ENCODE data around the gene ZCCHC17. TPM values are rescaled to one million over a fixed set of nuclear protein-coding genes. Genes with fewer than 3 reads are reported as not detected.

Gene ZCCHC17
- total and polyA plus RNA-seq, 2 donors (not counting 1 experiment from before 2014, with no cell fraction given): 14.1 to 20.3 TPM

DNA sequence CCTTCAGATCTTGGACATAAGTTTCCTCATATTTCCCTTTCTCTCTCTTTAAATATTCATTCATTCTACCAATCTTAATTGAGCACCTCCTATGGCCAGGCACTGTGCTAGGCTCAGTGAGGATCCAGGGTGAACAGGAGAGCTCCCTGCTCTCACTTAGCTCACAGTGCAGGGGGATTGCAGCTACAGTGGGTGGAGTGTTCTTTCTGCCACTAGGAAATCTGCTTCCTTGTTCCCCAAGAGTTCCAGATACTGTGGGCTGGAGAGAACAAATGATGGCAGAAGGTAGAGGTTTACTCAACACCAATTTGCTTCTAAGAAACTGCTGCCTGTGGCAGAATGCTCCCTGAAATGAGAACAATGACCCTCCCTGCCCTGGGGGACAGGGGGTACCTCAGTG is 81.2 kb downstream of the ZCCHC17 start:
- H3K27me3 ChIP-seq (replicated peaks in 1 of 4; ENCODE audit: control extremely low read depth in 1 of 4, control insufficient read depth in 3 of 4, insufficient read depth in 4 of 4, low read length in 3 of 4): peaks cover 0 to 23% (median under 1%) of the 10 kb centered on the region in 4 experiments
- no peaks in the 10 kb centered on the region for H4K20me1 ChIP-seq (ENCODE audit: control insufficient read depth, insufficient read depth, low read length, poor library complexity, severe bottlenecking)
- H3K79me2 ChIP-seq (ENCODE audit: control insufficient read depth, insufficient read depth, low read length): no peaks in the 10 kb centered on the region
- POLR2A ChIA-PET: no interaction called here
- Mint-ChIP-seq H3K4me3 (no peak overlapping the region), H3K27ac (no peak overlapping the region), H3K9me3 (ENCODE audit: insufficient read depth) (no peaks in the 10 kb centered on the region), H3K27me3 (peaks cover 43% of the 10 kb centered on the region), H3K4me1 (peaks cover 8% of the 10 kb centered on the region)
- ATAC-seq (ENCODE audit: low read depth) (no peak), DNase-seq (no peak)
- H3K9me3 ChIP-seq (ENCODE audit: control extremely low read depth in 1 of 3, control insufficient read depth in 2 of 3, insufficient read depth in 1 of 3, low read length in 2 of 3): no peaks in the 10 kb centered on the region
- no peak overlapping the region for H3K4me2 ChIP-seq (replicated peaks; ENCODE audit: low read depth, low read length, poor library complexity, severe bottlenecking)
- H3K4me3 ChIP-seq (ENCODE audit: control extremely low read depth in 1 of 5, extremely low read depth in 1 of 5, insufficient read depth in 1 of 5, low read depth in 2 of 5, low read length in 4 of 5): no peak overlapping the region
- CTCF ChIA-PET: interaction anchor here (1.1 kb wide), 1 partner anchor 17 kb away, joined by 3 read pairs; no protein-coding TSS in a partner anchor
- H2AFZ ChIP-seq (ENCODE audit: insufficient read depth, low read depth, low read length, poor library complexity, severe bottlenecking): no peak overlapping the region
- no peak overlapping the region for H3K27ac ChIP-seq (ENCODE audit: low read length in 2 of 2)
- TF ChIP-seq, protein P1, sequence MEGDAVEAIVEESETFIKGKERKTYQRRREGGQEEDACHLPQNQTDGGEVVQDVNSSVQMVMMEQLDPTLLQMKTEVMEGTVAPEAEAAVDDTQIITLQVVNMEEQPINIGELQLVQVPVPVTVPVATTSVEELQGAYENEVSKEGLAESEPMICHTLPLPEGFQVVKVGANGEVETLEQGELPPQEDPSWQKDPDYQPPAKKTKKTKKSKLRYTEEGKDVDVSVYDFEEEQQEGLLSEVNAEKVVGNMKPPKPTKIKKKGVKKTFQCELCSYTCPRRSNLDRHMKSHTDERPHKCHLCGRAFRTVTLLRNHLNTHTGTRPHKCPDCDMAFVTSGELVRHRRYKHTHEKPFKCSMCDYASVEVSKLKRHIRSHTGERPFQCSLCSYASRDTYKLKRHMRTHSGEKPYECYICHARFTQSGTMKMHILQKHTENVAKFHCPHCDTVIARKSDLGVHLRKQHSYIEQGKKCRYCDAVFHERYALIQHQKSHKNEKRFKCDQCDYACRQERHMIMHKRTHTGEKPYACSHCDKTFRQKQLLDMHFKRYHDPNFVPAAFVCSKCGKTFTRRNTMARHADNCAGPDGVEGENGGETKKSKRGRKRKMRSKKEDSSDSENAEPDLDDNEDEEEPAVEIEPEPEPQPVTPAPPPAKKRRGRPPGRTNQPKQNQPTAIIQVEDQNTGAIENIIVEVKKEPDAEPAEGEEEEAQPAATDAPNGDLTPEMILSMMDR (IDR thresholded peaks at IDR 0.05): no peak
- TF ChIP-seq EZH2 (IDR thresholded peaks at IDR 0.05; ENCODE audit: borderline replicate concordance, insufficient read depth, low read depth, low read length, poor library complexity, severe bottlenecking): no peak
- intact Hi-C loops (cut with micrococcal nuclease): no loop called here
- no peak overlapping the region for H3K9ac ChIP-seq (ENCODE audit: low read length)
- H3K4me1 ChIP-seq (ENCODE audit: control insufficient read depth in 2 of 2, insufficient read depth in 2 of 2, low read length in 2 of 2): peaks cover 1 to 10% of the 10 kb centered on the region in 2 donors
- H3K36me3 ChIP-seq (replicated peaks in 1 of 2; ENCODE audit: control extremely low read depth in 1 of 2, control insufficient read depth in 1 of 2, extremely low read depth in 1 of 2, insufficient read depth in 2 of 2, low read length in 1 of 2): no peaks in the 10 kb centered on the region

DNA sequence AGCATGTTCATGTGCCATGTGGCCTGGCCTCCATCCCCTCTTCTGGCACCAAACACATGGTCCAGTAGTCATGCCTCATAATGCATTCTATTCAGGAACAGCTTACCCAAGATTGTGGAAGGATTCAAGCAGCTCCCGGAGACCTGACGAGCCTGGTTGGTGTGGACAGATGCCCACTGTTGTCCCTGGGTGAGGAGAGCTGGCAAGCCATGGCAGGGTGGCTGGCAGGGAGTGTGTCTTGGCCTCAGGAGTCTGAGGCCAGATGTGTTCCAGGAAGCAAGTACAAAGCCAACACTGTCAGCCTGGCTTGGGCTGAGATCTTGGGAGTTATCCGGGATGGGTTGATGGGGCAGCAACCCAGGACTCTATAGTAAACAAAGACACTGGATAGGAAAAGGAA is 83.3 kb downstream of the ZCCHC17 start:
- 96% methylated on average over 3 of the region's 3 CpGs for WGBS (ENCODE audit: insufficient coverage)
- Histone ChIP-seq H3K9me3 (ENCODE audit: control extremely low read depth in 1 of 3, control insufficient read depth in 2 of 3, insufficient read depth in 1 of 3, low read length in 2 of 3) (no peaks in the 10 kb centered on the region), H3K27ac (ENCODE audit: low read length in 2 of 2) (no peak overlapping the region), H3K79me2 (ENCODE audit: control insufficient read depth, insufficient read depth, low read length) (no peaks in the 10 kb centered on the region), H4K20me1 (ENCODE audit: control insufficient read depth, insufficient read depth, low read length, poor library complexity, severe bottlenecking) (no peaks in the 10 kb centered on the region), H2AFZ (ENCODE audit: insufficient read depth, low read depth, low read length, poor library complexity, severe bottlenecking) (no peak overlapping the region), H3K36me3 (replicated peaks in 1 of 2; ENCODE audit: control extremely low read depth in 1 of 2, control insufficient read depth in 1 of 2, extremely low read depth in 1 of 2, insufficient read depth in 2 of 2, low read length in 1 of 2) (no peaks in the 10 kb centered on the region), H3K9ac (ENCODE audit: low read length) (no peak overlapping the region), H3K4me2 (replicated peaks; ENCODE audit: low read depth, low read length, poor library complexity, severe bottlenecking) (no peak overlapping the region), H3K4me1 (ENCODE audit: control insufficient read depth in 2 of 2, insufficient read depth in 2 of 2, low read length in 2 of 2) (no peaks in the 10 kb centered on the region), H3K4me3 (ENCODE audit: control extremely low read depth in 1 of 5, extremely low read depth in 1 of 5, insufficient read depth in 1 of 5, low read depth in 2 of 5, low read length in 4 of 5) (no peak overlapping the region), H3K27me3 (replicated peaks in 1 of 4; ENCODE audit: control extremely low read depth in 1 of 4, control insufficient read depth in 3 of 4, insufficient read depth in 4 of 4, low read length in 3 of 4) (peaks cover 0 to 26% (median 2%) of the 10 kb centered on the region in 4 experiments)
- intact Hi-C loops (cut with micrococcal nuclease): no loop called here
- Mint-ChIP-seq H3K27me3 (peaks cover 44% of the 10 kb centered on the region), H3K9me3 (ENCODE audit: insufficient read depth) (no peaks in the 10 kb centered on the region), H3K4me3 (no peak overlapping the region), H3K4me1 (no peaks in the 10 kb centered on the region), H3K27ac (no peak overlapping the region)
- ChIA-PET POLR2A (interaction anchor here (0.5 kb wide), 1 partner anchor 154 kb away, joined by 4 read pairs; no protein-coding TSS in a partner anchor), CTCF (no interaction called here)
- ATAC-seq (ENCODE audit: low read depth) (no peak), DNase-seq (no peak)
- TF ChIP-seq, protein P1 (IDR thresholded peaks at IDR 0.05): no peak
- TF ChIP-seq EZH2 (IDR thresholded peaks at IDR 0.05; ENCODE audit: borderline replicate concordance, insufficient read depth, low read depth, low read length, poor library complexity, severe bottlenecking): no peak

All from B cell (primary cell).